HG03571 (cell line): Measurements from ENCODE around the gene STK40.

Source experiments
- ATAC-seq: cut with Tn5 transposase; IDR thresholded peaks from one replicate; pipeline ENCODE4 v1.9.1; 2021; ENCODE audit not compliant: unreplicated experiment

The STK40 gene

DNA sequence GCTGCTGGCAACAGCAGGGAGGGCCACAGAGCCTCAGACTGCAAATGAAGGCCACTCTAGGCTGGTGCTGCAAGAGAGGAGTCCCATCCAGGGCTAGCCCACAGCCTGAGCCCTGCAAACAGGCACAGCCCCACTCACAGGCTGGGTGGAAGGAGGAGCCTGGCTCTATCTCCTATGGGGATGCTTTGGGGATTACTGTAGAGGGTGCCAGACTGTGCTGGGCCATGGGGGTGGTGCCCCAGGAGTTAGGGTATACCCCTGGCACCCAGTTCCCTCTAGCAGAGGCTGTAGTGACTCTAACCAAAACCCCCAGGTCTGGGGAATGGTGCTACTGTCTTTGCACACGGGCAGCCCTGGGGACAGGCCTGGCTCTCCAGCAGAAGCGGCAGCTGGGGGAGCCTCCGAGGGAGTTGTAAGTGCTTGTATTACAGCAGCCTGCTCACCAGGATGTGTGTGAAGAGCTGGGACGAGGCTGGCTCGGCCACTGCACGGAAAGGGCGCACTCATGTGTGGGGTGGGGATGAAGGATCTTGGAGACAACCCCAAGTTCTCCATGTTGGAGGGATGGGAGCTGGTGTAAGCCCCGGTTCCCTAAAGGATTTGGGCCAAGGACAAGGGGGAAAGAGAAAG lies 38.9 kb downstream of the STK40 start:
- no peak for ATAC-seq

DNA sequence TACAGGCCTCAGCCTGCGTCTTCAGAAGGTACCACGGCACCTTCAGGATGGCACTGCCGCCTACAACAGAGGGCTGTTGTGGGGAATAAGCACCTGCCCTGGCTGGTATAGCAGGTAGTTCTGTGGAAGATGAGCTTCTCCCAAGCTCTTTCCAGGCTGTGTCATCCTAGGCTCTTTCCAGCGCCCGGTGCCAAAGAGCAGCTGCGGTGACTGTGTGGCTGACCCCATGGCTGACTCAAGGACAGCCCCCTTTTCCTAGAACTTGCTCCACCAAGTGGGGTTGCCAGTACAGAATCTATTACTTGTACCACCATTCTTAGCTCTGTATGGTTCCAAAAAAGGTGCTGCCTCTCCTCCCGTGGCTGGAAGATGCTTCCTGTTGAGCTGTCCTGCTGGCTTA lies 40.4 kb downstream of the STK40 start:
- ATAC-seq: no peak

DNA sequence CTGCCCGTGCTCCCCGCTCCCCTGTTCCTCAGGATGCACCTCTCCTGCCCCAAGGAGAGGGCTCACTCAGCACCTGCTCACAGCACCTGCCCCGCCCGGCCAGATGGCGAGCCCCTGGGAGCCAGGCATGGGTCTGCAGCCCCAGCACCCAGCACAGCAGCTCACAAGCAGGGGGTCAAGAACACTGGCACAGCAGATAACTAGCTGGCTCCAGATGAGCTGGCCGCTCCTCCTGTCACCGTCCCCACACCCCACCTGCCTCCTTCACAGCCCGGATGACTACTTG lies 41.4 kb downstream of the STK40 start:
- ATAC-seq: no peak

DNA sequence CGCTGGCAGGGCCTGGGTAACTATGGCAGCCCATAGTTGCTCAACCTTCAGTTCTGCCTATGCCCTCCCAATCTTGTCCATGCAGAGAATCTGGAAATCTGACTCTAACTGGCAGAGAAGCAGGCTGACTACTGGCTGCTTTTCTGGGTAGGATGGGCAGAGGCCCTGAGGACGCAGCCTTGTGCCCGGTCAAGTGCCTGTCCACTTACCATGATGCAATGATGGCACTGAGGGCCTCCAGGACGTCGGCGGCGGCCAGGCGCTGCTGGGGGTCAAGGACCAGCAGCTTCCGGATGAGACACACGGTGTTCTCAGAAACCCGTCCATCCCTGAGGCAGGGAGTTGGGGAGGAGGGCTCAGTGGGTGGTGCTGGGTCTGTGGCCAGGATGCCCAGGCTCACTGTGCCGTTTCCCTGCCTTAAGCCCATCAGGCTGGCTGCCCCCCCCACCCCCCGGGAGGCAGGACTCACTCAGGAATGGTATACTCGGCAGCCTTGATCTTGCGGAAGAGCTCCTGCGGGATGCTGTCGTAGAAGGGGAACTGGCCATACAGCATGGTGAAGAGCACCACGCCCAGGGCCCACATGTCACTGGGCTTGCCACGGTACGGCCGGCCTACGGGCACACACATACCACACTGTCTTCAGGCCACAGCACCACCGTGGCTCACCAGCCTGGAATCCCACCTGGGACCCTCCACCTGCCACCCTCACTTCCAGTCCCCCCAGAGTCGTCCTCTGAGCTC lies 41.9 kb downstream of the STK40 start:
- ATAC-seq: no peak

DNA sequence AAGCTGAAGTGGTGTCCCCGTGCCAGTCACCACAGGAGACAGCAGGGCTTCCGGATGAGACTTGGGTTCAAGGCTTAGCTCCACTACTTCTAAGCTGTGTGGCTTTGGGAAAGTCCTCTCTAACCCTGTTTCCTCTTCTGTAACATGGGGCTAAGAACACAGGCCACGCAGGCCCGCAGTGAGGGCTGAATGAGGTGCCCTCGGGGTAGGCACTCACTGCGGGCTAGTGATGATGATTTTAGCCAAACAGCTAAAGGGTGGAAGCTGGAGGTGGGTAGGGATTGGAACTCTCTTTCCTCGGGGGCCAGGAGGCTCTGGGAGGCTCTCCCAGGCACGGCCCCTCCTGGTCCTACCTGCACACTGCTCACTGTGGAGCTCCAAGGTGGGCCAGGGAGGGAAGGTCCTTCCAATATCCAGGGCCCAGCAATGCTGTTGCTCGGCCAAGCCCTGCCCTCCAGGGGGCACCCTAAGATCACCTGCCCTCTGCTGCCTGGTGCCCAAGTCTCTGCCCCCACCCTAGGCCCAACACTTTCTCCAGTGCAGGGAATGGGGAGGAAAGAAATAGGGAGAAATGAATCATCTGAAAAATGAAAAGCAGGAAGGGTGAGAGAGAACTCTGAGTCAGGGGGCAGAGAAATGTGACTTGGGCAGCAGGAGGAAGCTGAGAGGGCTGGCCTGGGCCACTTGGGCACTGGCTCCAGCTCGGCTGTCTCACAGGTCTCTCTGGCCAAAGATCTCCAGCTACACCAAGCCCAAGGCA lies 43.1 kb downstream of the STK40 start:
- ATAC-seq: no peak

DNA sequence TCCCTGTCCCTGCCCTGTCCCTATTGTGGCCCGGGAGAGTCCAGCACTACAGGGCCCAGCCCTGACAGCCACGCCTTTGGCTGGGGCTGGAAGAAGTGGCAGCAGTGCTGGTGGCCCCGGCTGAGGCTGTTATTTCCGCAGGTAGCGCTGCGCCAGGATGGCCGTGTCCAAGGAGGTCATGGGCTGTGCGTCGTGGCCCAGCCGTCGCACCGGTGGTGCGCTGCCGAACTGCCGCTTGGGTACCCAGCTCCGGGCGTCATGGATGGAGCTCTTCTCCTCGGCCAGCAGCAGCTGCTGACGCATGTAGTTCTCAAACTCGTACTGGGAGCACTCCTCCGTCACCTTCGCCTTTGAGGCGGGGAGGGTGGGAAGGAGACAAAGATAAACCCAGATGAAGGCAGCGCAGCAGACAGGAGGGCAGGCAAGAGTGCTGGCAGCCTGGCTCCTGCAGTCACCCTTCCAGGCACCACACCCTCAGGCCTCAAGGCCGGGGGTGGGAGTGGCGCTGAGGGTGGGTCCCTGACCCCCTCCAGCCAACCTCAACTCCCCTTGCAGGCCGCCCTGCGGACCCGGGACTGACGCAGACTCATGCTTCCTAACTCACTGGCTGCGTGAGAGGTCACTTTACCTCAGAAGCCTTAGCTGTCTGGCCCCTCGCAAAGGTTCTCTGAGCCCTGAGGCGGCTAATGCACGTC lies 44.0 kb downstream of the STK40 start:
- ATAC-seq: no peak

DNA sequence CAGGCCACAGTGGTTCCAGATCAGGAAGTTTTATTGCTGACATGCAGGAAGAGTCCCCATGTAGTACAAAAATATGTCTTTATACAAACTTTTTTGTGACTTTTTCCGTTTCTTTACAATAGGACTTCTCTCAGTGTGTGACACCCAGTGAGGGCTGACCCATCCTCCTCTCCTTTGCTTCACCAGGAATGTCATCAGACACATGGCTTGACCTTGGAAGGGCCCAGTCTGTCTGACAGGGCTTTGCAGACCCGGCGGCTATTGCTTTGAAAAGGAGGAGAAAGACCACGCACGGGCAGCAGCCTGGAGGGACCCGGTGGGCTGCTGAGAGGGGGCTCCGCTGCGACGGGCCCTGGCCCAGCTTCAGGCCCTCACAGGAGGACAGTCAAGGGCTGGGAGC lies 46.1 kb downstream of the STK40 start:
- ATAC-seq: no peak

DNA sequence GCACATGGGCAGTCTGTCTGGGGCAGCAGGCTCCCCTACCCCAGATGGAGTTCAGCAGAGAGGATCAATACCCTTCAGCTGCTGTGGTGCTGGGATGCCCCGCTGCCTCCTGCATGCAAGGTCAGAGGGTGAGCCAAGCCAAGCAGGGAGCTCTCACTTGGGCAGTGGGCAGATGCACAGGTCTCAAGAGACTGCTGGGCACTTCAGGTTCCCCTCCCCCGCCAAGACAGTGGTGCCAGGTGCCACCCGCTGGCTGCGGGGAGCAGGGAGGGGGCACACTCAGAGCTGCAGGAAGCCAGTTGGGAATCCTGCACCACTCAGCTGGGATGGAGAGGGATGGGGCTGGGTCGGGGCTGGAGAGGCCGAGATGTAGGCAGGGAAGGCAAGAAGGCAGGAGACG lies 46.5 kb downstream of the STK40 start:
- no peak for ATAC-seq

DNA sequence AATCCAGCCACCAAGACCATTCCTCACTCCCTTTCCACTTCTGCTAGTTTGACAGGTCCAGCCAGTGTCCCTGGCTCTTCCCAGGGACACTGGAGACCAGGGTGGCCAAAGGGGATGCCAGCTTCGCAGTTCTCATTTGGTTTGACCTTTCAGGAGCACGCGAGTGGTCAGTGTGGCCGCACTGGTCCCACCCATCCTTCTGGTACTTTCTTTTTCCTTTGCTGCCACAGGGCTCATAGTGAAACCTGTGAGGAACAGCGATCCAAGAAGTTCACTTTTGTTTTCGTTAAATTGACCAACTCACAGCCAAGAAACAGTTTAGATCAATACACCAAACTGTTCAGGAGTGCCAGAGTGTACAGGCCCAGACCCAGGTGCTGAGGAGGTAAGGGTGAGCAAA lies 47.9 kb downstream of the STK40 start:
- ATAC-seq: no peak

DNA sequence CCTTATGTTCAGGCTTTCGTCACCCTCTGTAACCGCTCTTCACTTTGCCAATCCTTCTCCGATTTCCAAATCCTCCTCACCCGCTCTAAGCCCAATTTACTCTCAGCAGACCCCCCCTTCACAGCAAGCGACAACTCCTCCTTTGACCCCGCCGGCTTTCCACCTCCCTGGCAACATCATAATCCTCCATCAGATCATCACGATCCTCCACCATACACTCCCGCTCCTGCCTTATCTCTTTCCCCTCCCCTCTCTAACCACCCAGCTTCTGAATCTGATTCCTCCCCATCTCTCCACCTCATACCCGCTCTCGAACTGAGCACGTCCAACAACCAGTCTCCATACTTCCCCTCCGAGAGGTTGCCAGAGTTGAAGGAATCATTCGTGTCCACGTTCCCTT lies 54.8 kb downstream of the STK40 start:
- ATAC-seq: no peak

DNA sequence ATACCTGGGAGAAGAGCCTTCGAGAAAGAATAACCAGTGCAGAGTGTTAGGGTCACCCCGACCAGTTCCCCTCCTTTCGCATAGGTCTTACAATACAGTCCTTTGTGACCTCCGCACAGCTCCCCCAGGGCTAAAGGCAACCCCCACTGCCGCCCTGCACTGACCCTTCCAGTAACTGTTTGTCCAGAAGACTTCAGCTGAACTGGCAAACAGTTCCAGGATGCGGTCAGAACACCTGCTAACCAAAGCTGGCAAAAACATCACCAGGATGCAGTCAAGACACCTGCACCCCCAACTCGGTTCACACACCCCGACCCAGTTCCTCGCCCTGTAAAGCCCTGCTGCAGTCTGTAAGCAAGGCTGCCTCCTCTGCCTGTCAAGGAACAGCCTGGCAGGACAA lies 55.9 kb downstream of the STK40 start:
- ATAC-seq: no peak

DNA sequence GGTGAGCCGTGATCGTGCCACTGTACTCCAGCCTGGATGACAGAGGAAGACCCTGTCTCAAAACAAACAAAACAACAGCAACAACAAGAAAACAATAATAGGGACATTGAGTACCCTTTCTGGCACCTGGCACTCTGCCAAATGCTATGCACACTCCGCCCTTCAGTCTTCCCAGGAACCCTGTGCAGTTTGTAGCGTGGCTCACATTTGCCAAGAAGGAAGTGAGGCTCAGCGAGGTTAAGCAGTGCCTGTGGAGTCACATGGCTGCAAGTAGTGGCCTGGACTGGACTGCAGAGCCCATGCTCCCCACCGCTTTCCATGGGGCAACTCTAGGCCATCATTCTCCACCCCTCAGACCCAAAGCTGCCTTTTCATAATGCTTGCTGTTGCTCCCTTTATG lies 57.0 kb downstream of the STK40 start:
- ATAC-seq: no peak

DNA sequence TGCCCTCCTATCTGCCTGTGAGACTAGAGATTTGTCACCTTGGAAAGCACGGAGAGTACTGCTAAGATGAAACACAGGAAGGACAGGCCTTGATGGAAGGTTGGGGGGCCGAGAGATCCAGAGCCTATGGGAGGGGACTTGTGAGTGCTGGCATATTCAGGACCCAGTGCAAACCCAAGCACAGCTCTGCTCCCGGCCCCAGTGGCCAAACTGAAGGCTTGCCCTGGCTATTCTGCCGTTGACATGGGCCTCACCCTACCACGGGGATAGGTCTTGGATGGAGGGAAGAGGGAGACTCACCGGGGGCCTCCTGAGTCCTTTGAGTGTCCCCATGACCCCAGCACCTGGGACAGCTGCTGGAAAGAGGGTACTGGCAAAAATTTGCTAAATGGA lies 57.6 kb downstream of the STK40 start:
- no peak for ATAC-seq

DNA sequence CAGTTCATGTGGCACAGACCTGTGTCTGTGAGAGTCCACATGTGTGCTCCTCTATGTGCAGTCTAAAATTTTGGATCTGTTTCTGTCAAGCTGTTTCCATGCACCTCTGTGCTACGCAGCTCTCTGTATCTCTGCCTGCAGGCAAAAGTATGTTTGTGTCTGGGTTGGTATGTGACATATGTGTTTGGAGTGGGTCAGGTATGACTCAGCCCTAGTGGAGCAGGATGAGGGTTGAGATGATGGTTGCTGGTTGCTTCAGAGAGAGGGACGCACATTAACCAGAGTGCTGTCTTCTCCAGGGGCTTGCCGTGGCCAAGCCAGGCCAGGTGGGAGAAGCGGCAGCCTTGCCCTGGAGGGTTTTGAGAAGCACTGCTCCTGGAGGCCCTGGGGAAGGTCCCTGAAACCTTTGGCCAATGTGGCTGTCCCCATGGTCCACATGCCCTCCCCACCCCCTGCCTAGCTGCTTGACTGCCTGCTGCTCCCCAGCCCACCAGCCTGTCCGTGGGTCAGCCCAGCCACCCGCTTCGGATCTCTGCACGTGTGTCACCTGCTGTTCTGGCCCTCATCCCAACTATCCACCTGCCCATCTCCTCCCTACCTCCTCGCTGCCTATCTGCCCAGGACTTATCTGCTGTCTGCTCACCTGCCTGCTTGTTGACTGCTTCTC lies 58.2 kb downstream of the STK40 start:
- ATAC-seq: no peak

DNA sequence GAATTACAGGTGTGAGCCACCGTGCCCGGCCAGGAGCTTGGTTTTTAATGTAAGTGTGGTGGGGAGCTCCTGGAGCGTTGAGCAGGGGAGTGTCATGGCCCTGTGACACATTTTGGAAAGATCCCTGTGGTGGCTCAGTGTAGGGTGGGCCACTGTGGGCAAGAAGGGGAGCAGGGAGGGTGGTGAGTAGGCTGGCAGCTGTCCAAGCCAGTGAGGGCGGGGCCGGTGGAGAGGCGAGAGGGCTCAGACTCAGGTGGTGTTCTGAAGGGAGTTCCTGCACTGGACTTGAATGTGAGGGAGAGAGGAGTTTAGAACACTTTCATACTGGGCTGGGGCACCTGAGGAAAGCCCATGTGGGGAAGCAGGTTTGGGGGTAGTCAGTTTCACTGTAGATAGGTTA lies 59.2 kb downstream of the STK40 start:
- ATAC-seq: no peak

DNA sequence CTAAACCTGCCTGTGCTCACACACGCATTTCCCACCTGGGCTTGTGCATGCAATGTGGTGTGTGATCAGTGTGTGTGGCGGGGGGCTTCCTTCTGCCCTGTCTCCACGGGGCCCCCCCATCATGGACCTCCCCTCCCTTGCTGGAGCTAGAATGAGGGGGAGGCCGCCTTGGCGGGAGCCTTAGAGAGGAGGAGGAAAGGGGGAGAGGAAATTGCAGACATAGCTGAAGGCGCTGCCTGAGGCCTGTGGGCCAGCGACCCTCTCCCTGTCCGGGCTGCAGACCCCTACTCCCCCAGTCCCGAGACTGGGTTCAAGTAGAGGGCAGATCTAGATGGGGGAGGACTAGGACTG lies 61.4 kb downstream of the STK40 start:
- ATAC-seq: no peak

DNA sequence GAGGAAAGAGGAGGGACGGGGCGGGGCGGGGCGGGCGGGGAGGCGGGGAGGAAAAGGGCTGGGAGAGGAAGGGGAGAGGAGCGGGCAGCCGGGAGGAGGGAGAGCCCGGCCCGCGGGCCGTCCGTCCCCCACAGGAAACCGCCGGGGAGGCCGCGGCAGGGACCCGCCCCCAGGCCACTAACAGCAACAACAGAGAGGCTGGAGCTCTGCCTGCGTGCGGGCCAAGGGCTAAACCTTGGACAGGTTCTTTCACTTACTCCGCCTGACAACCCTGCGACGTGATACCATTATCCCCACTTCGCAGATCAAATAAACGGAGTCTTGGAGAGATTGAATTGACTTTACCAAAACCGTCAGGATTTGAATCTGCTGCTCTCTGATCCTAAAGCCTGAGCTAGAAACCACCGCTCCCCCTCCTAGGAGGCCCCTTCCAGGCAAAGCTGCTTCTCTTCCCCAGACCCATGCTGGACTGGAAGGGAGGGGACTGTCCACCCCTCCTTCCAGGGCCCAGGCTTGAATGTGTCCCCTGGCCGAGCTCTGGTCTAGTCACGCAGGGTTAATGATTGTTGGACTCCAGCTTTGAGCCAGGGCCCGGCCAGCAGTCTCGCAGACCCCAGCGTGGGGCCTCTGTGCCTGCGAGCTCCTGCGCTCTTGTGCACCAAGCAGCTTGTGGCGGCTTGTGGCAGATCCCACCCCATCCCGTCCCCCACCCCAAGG lies 61.9 kb downstream of the STK40 start, which contains the start of gene EVA1B:
Gene EVA1B (minus strand): TSS at position 10 of the 717 bp plus-strand sequence. CDS start 608 bp downstream, outside the sequence.
- no peak for ATAC-seq

DNA sequence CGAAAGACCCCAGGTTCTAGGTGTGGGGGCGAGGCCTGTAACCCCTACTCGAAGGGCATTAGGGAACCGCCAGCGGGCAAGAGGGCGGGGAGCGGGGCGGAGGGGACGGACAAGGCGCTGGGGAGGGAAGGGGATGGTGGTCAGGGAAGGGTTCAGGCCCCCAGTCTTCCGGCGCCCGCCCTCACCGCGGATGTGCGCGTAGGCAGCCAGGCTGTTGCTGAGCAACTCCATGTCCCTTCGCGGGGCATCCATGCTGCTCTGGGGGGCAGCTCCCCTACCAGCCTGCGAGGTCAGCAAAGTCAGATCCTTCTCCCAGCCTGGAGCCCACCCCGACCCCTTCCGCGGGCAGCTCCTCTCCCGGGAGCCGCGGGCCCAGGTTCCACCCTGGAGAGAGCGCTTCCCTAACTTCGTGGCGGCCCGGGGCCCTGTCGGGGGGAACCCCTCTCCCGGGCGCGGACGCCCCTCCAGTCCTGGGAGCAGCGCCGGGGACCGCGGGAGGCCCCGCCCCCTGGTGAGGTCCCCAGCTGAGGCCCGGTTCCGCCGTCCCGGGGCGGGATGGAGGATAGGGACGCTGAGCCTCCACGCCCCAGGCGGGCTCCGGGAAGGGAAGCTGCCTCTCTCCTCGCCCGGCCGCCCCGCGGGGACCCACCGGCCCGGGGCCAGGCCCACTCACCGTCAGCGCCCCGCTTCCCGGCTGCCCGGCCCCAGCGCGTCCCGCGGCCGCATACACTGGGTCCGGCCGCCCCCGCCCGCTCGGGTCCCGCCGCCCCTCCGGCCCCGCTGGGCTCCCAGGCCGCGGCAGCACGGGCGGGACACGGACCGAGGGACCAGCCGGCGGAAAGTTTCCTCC lies 62.7 kb downstream of the STK40 start:
- no peak for ATAC-seq

DNA sequence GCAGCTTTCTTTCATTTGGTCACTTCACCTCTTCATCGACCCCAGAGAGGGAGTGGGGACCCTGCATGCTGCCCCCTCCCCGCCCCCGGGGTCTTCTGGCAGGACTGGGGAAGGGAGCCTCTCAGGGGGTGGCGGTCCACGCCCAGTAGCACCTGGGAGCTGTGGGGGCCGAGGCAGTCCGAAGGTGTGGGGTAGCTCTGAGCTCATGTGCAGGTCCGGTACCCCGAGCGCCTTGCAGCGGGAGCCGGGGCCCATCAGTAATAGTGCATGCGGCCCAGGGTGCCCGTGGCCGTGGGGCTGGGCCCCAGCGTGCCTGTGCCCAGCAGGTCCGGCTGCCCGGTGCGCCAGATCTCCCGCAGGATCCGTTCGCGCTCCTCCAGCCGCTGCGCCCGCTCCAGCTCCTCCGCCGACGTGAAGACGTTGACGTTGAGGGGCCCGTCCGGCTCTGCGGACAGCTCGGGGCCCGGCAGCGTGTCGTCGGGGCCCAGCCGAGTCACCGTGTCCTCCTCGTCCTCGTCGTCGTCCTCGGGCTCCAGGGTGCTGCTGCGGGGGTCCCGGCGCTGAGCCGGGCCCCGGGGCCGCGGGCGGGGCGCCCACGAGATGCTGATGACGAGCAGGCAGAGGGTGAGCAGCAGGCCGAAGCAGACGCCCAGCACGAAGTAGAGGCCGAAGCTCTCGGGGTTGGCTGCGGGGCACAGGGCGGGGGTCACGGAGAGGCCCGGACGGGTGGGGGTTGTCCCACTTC lies 63.5 kb downstream of the STK40 start:
- no peak for ATAC-seq
